ENCODE measurements around the gene AQR.

GRCh38 chr15:34802371-34802770 is 167.2 kb downstream of the AQR start:
- TF ChIP-seq POLR2AphosphoS5 (IDR thresholded peaks at IDR 0.05; ENCODE audit: low read depth, low read length), result no peak
- no peak for TF ChIP-seq POLR2A (IDR thresholded peaks at IDR 0.05; ENCODE audit: low read depth, low read length)
- no peak for TF ChIP-seq TAF1 (IDR thresholded peaks at IDR 0.05; ENCODE audit: borderline replicate concordance, low read depth, low read length)
